GM06990 (cell line): ENCODE data around the gene FSTL4.

Source experiments
- DNase-seq: peaks from one replicate; pipeline ENCODE4 v3.0.0-alpha.2; 2011; ENCODE audit not compliant: insufficient read length; ENCODE audit errors: extremely low read depth
- H3K27me3 ChIP-seq: replicated peaks from 2 replicates; pipeline ENCODE4 v1.6.0; 2011; ENCODE audit warnings: low read length; ENCODE audit not compliant: control insufficient read depth, insufficient read depth
- H3K36me3 ChIP-seq: 2 replicates; pipeline ENCODE4 v1.5.1; 2011; ENCODE audit warnings: low read length; ENCODE audit not compliant: control insufficient read depth, insufficient read depth
- H3K4me3 ChIP-seq: replicated peaks from 2 replicates; pipeline ENCODE4 v1.5.1; 2011; ENCODE audit warnings: low read depth, mild to moderate bottlenecking, control low read depth, low read length
- CTCF ChIP-seq: IDR thresholded peaks from 2 replicates; pipeline ENCODE4 v1.5.1; 2011; ENCODE audit warnings: low read length, control low read depth, mild to moderate bottlenecking, inconsistent platforms; ENCODE audit not compliant: insufficient read depth, poor library complexity, severe bottlenecking

The FSTL4 gene

GRCh38 chr5:133229931-133230664, 382.2 kb downstream of the FSTL4 start:
- TF ChIP-seq CTCF: peak; percentile 9
- H3K36me3 ChIP-seq: no peaks in the 10 kb centered on the region
- no peak overlapping the region for H3K4me3 ChIP-seq
- no peaks in the 10 kb centered on the region for H3K27me3 ChIP-seq
- no peak for DNase-seq

GRCh38 chr5:133228316-133228715, 384.0 kb downstream of the FSTL4 start:
- Histone ChIP-seq H3K36me3 (no peaks in the 10 kb centered on the region), H3K27me3 (no peaks in the 10 kb centered on the region), H3K4me3 (no peak overlapping the region)
- no peak for TF ChIP-seq CTCF
- DNase-seq: no peak

GRCh38 chr5:133227897-133228296, 384.4 kb downstream of the FSTL4 start:
- DNase-seq: no peak
- Histone ChIP-seq H3K4me3 (no peak overlapping the region), H3K27me3 (no peaks in the 10 kb centered on the region), H3K36me3 (no peaks in the 10 kb centered on the region)
- no peak for TF ChIP-seq CTCF

- no peak for DNase-seq
- no peak for TF ChIP-seq CTCF
- Histone ChIP-seq H3K36me3 (no peaks in the 10 kb centered on the region), H3K4me3 (no peak overlapping the region), H3K27me3 (no peaks in the 10 kb centered on the region)
Measured at GRCh38 chr5:133227082-133227481, 385.3 kb downstream of the FSTL4 start.

- Histone ChIP-seq H3K4me3 (no peak overlapping the region), H3K27me3 (no peaks in the 10 kb centered on the region), H3K36me3 (no peaks in the 10 kb centered on the region)
- no peak for DNase-seq
- no peak for TF ChIP-seq CTCF
Measured at GRCh38 chr5:133226186-133226585, 386.2 kb downstream of the FSTL4 start.
